ENCODE results near the gene TUG1.

DNA sequence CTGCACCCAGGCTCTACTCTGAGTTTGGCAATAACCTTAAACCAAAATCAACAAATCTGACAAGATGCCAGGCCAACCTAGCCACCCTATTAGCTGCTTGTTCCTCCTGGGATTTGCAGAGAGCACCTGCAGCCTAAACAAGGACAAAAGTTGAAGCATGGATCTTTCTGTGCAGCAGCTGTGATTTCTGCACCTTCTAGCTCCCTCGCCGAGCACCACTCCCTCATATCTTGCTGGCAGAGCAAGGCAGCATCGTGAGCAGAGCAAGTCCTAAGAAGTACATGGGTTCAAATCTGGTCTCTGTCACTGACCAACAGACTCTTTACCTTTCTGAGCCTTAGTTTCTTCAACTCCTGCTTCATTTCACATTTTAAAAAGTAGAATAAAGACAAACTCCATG is 38.8 kb upstream of the TUG1 start:
- TF ChIP-seq, protein P1, sequence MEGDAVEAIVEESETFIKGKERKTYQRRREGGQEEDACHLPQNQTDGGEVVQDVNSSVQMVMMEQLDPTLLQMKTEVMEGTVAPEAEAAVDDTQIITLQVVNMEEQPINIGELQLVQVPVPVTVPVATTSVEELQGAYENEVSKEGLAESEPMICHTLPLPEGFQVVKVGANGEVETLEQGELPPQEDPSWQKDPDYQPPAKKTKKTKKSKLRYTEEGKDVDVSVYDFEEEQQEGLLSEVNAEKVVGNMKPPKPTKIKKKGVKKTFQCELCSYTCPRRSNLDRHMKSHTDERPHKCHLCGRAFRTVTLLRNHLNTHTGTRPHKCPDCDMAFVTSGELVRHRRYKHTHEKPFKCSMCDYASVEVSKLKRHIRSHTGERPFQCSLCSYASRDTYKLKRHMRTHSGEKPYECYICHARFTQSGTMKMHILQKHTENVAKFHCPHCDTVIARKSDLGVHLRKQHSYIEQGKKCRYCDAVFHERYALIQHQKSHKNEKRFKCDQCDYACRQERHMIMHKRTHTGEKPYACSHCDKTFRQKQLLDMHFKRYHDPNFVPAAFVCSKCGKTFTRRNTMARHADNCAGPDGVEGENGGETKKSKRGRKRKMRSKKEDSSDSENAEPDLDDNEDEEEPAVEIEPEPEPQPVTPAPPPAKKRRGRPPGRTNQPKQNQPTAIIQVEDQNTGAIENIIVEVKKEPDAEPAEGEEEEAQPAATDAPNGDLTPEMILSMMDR (IDR thresholded peaks at IDR 0.05) = no peak
- TF ChIP-seq ZFX (IDR thresholded peaks at IDR 0.05; ENCODE audit: borderline replicate concordance) = no peak
